Measurements from ENCODE around the gene SNED1. TPM values are rescaled to one million over a fixed set of nuclear protein-coding genes. Genes with fewer than 3 reads are reported as not detected.

Gene SNED1
- total and polyA plus RNA-seq, 8 donors, result 2.0 to 106 (median 16.0) TPM

DNA sequence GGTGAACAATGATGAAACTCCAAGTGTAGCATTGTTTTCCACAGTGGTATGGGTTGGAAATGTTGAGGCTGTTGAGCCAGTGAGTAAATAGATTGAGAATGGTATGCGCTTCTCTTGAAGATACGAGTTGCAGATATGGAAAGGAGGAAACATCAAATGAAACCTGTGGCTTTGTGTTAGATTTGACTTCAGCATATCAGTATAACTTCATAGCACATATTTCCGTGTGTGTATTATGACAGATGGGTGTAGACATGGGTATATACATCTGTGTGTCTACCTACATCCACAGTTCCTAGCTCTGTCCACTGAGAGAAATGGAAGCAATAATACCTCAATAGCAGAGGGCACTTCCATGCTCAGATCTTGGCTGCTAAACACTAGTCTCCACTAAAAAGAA lies 8.0 kb downstream of the SNED1 start:
- DNase-seq, result no peak
- no peaks in the 10 kb centered on the region for H3K27me3 ChIP-seq

DNA sequence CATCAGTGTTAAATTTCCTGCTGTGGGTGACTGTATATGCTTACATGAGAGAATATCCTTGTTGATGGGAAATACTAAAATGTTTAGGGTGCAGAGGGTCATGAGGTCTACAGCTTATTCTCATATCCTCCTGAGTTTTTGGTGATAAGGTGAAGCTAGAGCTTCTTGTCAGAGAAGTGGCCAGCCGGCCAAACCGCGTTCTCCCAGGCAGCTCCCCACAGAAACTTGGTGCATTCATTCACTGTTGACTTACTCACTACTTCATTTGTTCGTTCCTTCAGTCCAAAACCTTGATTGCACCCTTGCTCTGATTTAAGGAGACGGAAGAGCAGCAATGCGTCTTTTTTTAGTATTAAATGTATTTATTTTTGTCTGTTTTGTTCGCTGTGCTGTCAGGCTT lies 8.7 kb downstream of the SNED1 start:
- Histone ChIP-seq H3K4me1 (peaks cover 16 to 24% (median 21%) of the 10 kb centered on the region in 4 donors), H3K36me3 (peaks cover 0 to 13% (median 10%) of the 10 kb centered on the region in 4 donors), H3K27ac (no peak overlapping the region), H3K4me3 (no peak overlapping the region), H3K9me3 (peaks cover 9 to 32% (median 19%) of the 10 kb centered on the region in 4 donors), H3K27me3 (no peaks in the 10 kb centered on the region)
- no peak for DNase-seq
- 89 to 98% (median 95%) methylated on average over 7 of the region's 7 CpGs for WGBS, 5 donors
- TF ChIP-seq EP300 (IDR thresholded peaks at IDR 0.05) (no peak), POLR2A (IDR thresholded peaks at IDR 0.05) (no peak), POLR2AphosphoS5 (IDR thresholded peaks at IDR 0.05) (no peak)
- TF ChIP-seq, protein P1, sequence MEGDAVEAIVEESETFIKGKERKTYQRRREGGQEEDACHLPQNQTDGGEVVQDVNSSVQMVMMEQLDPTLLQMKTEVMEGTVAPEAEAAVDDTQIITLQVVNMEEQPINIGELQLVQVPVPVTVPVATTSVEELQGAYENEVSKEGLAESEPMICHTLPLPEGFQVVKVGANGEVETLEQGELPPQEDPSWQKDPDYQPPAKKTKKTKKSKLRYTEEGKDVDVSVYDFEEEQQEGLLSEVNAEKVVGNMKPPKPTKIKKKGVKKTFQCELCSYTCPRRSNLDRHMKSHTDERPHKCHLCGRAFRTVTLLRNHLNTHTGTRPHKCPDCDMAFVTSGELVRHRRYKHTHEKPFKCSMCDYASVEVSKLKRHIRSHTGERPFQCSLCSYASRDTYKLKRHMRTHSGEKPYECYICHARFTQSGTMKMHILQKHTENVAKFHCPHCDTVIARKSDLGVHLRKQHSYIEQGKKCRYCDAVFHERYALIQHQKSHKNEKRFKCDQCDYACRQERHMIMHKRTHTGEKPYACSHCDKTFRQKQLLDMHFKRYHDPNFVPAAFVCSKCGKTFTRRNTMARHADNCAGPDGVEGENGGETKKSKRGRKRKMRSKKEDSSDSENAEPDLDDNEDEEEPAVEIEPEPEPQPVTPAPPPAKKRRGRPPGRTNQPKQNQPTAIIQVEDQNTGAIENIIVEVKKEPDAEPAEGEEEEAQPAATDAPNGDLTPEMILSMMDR (IDR thresholded peaks at IDR 0.05), result no peak
- intact Hi-C loops (cut with DNase I; ENCODE audit: low total_unique reads), result no loop called here

More for the DNA sequence above, 8.0 kb downstream of the SNED1 start:
- Histone ChIP-seq H3K9me3 (peaks cover 9 to 32% (median 19%) of the 10 kb centered on the region in 4 donors), H3K27ac (no peak overlapping the region), H3K4me1 (peaks cover 16 to 28% (median 22%) of the 10 kb centered on the region in 4 donors), H3K36me3 (peaks cover 0 to 13% (median 10%) of the 10 kb centered on the region in 4 donors), H3K4me3 (no peak overlapping the region)
- no peak for TF ChIP-seq POLR2AphosphoS5 (IDR thresholded peaks at IDR 0.05)
- TF ChIP-seq EP300 (IDR thresholded peaks at IDR 0.05), result no peak
- TF ChIP-seq, protein P1 (IDR thresholded peaks at IDR 0.05), result no peak
- no peak for TF ChIP-seq POLR2A (IDR thresholded peaks at IDR 0.05)
- intact Hi-C loops (cut with DNase I; ENCODE audit: low total_unique reads), result no loop called here
- WGBS, 5 donors, result 64 to 86% (median 77%) methylated on average over 3 of the region's 3 CpGs

DNA sequence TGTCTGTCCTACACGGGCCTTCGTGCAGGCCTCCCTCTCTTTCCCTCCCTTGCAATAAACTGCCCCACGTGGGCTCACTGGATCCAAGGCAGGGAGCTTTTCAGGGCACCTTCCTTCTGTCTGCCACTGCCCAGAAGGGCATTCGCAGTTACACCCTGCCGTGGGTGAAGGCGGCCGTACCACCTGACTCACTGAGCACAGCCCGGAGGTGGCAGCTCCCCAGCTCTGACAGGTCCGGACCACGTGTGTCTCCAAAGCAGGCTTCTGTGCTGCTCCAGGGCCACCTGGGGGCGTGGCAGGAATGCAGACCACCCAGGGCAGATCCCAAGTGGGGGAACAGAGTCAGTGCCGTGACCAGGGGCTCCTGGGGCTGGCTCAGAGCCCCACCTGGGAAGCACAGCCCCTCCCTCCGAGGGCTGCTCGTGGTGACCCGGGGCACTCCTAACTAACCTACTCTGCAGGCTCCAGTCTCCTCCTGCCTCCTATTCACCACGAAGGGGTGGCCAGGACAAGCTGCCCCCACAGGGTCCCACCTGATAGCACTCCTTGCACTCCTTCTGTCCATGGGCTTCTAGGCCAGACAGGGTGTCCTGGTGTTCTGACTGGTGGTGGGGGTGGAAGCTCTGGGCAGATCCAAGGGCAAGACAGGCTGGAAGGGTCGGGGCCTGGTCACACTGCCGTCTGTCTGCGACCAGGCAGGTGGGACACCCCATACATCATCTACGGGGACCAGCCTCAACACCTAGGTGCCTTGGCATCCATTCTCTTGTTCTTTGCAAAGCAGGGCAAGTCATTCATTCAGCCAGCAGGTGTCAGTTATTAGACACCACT lies 9.7 kb downstream of the SNED1 start:
- H3K4me3 ChIP-seq, result no peak overlapping the region
- peaks cover 16 to 24% (median 21%) of the 10 kb centered on the region in 4 donors for H3K4me1 ChIP-seq
- intact Hi-C loops (cut with DNase I; ENCODE audit: low total_unique reads), result no loop called here
- no peaks in the 10 kb centered on the region for H3K27me3 ChIP-seq
- H3K36me3 ChIP-seq, result peaks cover 0 to 10% (median 9%) of the 10 kb centered on the region in 4 donors
- no peak overlapping the region for H3K27ac ChIP-seq
- peak in 1 of 2 donors; percentile 24 for DNase-seq
- TF ChIP-seq POLR2A (IDR thresholded peaks at IDR 0.05), result no peak
- no peak for TF ChIP-seq EP300 (IDR thresholded peaks at IDR 0.05)
- TF ChIP-seq, protein P1 (IDR thresholded peaks at IDR 0.05), result no peak
- no peak for TF ChIP-seq POLR2AphosphoS5 (IDR thresholded peaks at IDR 0.05)
- WGBS, 5 donors, result 78 to 87% (median 82%) methylated on average over 16 to 20 of the region's 20 CpGs
- H3K9me3 ChIP-seq, result peaks cover 9 to 28% (median 19%) of the 10 kb centered on the region in 4 donors

DNA sequence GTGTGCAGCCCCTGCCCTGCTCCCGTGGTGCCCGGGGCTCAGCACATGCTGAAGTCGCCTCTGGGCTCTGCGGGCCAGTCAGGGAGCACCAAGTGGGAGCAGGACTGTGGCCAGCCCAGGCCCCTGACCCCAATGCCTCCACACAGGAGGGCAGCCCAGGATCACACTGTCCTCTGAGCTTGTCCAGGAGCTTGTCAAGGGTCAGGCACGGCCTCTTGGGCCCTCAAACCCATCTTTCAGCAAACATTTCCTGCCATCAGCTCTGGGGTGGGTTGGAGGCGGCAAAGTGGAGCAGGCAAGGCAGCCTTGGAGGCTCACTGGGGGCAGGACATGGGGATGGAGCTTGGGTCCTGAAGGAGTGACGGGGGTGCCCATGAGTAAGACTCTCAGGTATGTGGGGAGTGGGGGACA lies 10.3 kb downstream of the SNED1 start:
- TF ChIP-seq, protein P1 (IDR thresholded peaks at IDR 0.05), result no peak
- no peak for TF ChIP-seq POLR2AphosphoS5 (IDR thresholded peaks at IDR 0.05)
- no peaks in the 10 kb centered on the region for H3K27me3 ChIP-seq
- H3K4me1 ChIP-seq, result peaks cover 16 to 24% (median 21%) of the 10 kb centered on the region in 4 donors
- 83 to 94% (median 89%) methylated on average over 6 to 7 of the region's 7 CpGs for WGBS, 5 donors
- DNase-seq, result peak in 1 of 2 donors; percentile 22
- intact Hi-C loops (cut with DNase I; ENCODE audit: low total_unique reads), result no loop called here
- peaks cover 0 to 4% (median 3%) of the 10 kb centered on the region in 4 donors for H3K36me3 ChIP-seq
- peaks cover 4 to 22% (median 13%) of the 10 kb centered on the region in 4 donors for H3K9me3 ChIP-seq
- no peak overlapping the region for H3K4me3 ChIP-seq
- H3K27ac ChIP-seq, result no peak overlapping the region
